GM23338 (cell line): ENCODE data around the gene PKM. TPM values are rescaled to one million over a fixed set of nuclear protein-coding genes. Genes with fewer than 3 reads are reported as not detected.

Experiments used
- ATAC-seq: fragments of 200-7000 bp; cut with Tn5 transposase; 3 replicates; pipeline ENCODE4 v1.9.1; 2020
- DNase-seq: peaks from one replicate; pipeline ENCODE4 v3.0.0-alpha.2; 2015; ENCODE audit warnings: low spot score
- H2AFZ ChIP-seq: fragments of 200-600 bp; sonication (generic); 2 replicates; pipeline ENCODE4 v1.8.0; 2016; ENCODE audit warnings: antibody characterized with exemption, mild to moderate bottlenecking, moderate library complexity
- H3F3A ChIP-seq: fragments of 200-600 bp; sonication (generic); replicated peaks from 2 replicates; pipeline ENCODE4 v1.8.0; 2017; ENCODE audit warnings: antibody characterized with exemption, mixed run types, low read depth
- H3K27ac ChIP-seq: fragments of 200-600 bp; sonication (generic); 2 replicates; pipeline ENCODE4 v1.6.1; 2016; ENCODE audit warnings: low read depth
- H3K27me3 ChIP-seq: fragments of 200-600 bp; sonication (generic); 2 replicates; pipeline ENCODE4 v1.8.0; 2016; ENCODE audit warnings: mild to moderate bottlenecking, mixed run types, moderate library complexity; ENCODE audit not compliant: insufficient read depth
- H3K36me3 ChIP-seq: fragments of 200-600 bp; sonication (generic); 2 replicates; pipeline ENCODE4 v1.8.0; 2016; ENCODE audit warnings: mild to moderate bottlenecking; ENCODE audit not compliant: insufficient read depth
- H3K4me1 ChIP-seq: fragments of 200-600 bp; sonication (generic); 2 replicates; pipeline ENCODE4 v1.8.0; 2016; ENCODE audit warnings: mild to moderate bottlenecking, moderate library complexity; ENCODE audit not compliant: insufficient read depth
- H3K4me2 ChIP-seq: fragments of 200-600 bp; sonication (generic); 2 replicates; pipeline ENCODE4 v1.7.1; 2017; ENCODE audit warnings: mixed run types
- H3K4me3 ChIP-seq: fragments of 200-600 bp; sonication (generic); 2 replicates; pipeline ENCODE4 v1.6.1; 2016; ENCODE audit warnings: mixed run types
- H3K79me2 ChIP-seq: fragments of 200-600 bp; sonication (generic); replicated peaks from 2 replicates; pipeline ENCODE4 v1.8.0; 2017; ENCODE audit warnings: mild to moderate bottlenecking; ENCODE audit not compliant: insufficient read depth
- H3K9me2 ChIP-seq: fragments of 200-600 bp; sonication (generic); 2 replicates; pipeline ENCODE4 v1.8.0; 2017; ENCODE audit not compliant: insufficient read depth
- H4K20me1 ChIP-seq: fragments of 200-600 bp; sonication (generic); replicated peaks from 2 replicates; pipeline ENCODE4 v1.8.0; 2017; ENCODE audit warnings: mild to moderate bottlenecking; ENCODE audit not compliant: insufficient read depth
- H3K27ac Mint-ChIP-seq: 2 replicates; pipeline ENCODE4 v1.8.0; 2020; ENCODE audit warnings: inconsistent platforms, mild to moderate bottlenecking, moderate library complexity, mixed read lengths
- H3K27me3 Mint-ChIP-seq: 3 replicates; pipeline ENCODE4 v1.8.0; 2022; ENCODE audit warnings: low read depth, mild to moderate bottlenecking, moderate library complexity, mixed read lengths, inconsistent platforms; ENCODE audit not compliant: insufficient read depth, poor library complexity
- H3K36me3 Mint-ChIP-seq: 3 replicates; pipeline ENCODE4 v1.8.0; 2021; ENCODE audit warnings: low read depth, mild to moderate bottlenecking, inconsistent platforms, moderate library complexity, mixed read lengths
- H3K4me1 Mint-ChIP-seq: 3 replicates; pipeline ENCODE4 v1.8.0; 2020; ENCODE audit warnings: mild to moderate bottlenecking, inconsistent platforms, mixed read lengths
- H3K4me3 Mint-ChIP-seq: 3 replicates; pipeline ENCODE4 v1.8.0; 2021; ENCODE audit warnings: moderate library complexity, mild to moderate bottlenecking, inconsistent platforms, mixed read lengths
- H3K9me3 Mint-ChIP-seq: 3 replicates; pipeline ENCODE4 v1.8.0; 2020; ENCODE audit warnings: moderate library complexity, mild to moderate bottlenecking, inconsistent platforms, mixed read lengths
- CREB1 ChIP-seq: fragments of 250-450 bp; sonication (Bioruptor Pico); IDR thresholded peaks from 2 replicates; pipeline ENCODE4 v1.5.0; 2020; ENCODE audit warnings: low read depth, mild to moderate bottlenecking, moderate library complexity
- EZH2 ChIP-seq: fragments of 200-600 bp; sonication (generic); IDR thresholded peaks from one replicate; pipeline ENCODE4 v1.8.0; 2017; ENCODE audit warnings: antibody characterized with exemption, mild to moderate bottlenecking, low read depth; ENCODE audit not compliant: unreplicated experiment
- EZH2phosphoT487 ChIP-seq: fragments of 200-600 bp; sonication (generic); IDR thresholded peaks from one replicate; pipeline ENCODE4 v1.8.1; 2018; ENCODE audit warnings: antibody characterized with exemption; ENCODE audit not compliant: unreplicated experiment
- JUNB ChIP-seq: IDR thresholded peaks from one replicate; pipeline ENCODE4 v1.6.1; 2016; ENCODE audit warnings: antibody characterized with exemption; ENCODE audit not compliant: unreplicated experiment
- NANOG ChIP-seq: IDR thresholded peaks from 2 replicates; pipeline ENCODE4 v1.6.1; 2016; ENCODE audit warnings: antibody characterized with exemption, borderline replicate concordance
- POLR2AphosphoS5 ChIP-seq: IDR thresholded peaks from 2 replicates; pipeline ENCODE4 v1.6.1; 2016; ENCODE audit warnings: antibody characterized with exemption, low read depth
- STAT1 ChIP-seq: IDR thresholded peaks from one replicate; pipeline ENCODE4 v1.6.1; 2016; ENCODE audit warnings: antibody characterized with exemption; ENCODE audit not compliant: unreplicated experiment
- ZNF114 ChIP-seq: fragments of 250-450 bp; sonication (Bioruptor Pico); IDR thresholded peaks from 2 replicates; pipeline ENCODE4 v1.5.0; 2020; ENCODE audit warnings: mild to moderate bottlenecking, moderate library complexity
- ZNF331 ChIP-seq: fragments of 250-450 bp; sonication (Bioruptor Pico); IDR thresholded peaks from 2 replicates; pipeline ENCODE4 v1.5.0; 2020; ENCODE audit warnings: low read depth, mild to moderate bottlenecking, moderate library complexity
- polyA plus RNA-seq: library from polyadenylated mRNA; unstranded; fragments of >200 nt; fragmentation: Nextera tagmentation; extraction: Ambion mirVana; gene quantifications from 2 replicates; pipeline ENCODE4 v1.2.1, GENCODE V29; 2016
- total RNA-seq: library from RNA; depleted of rRNA; stranded (reverse); fragments of >200 nt; shearing (Covaris generic); gene quantifications from 2 replicates; pipeline ENCODE4 v1.2.3, GENCODE V29; 2014
- TF ChIP-seq, protein P1 (sequence below): fragments of 250-450 bp; sonication (Bioruptor Pico); IDR thresholded peaks from 2 replicates; pipeline ENCODE4 v1.5.0; 2020; ENCODE audit warnings: mild to moderate bottlenecking, moderate library complexity
- TF ChIP-seq, protein P2 (sequence below): IDR thresholded peaks from one replicate; pipeline ENCODE4 v1.6.1; 2018; ENCODE audit warnings: antibody characterized with exemption; ENCODE audit not compliant: unreplicated experiment
- TF ChIP-seq, protein P3 (sequence below): IDR thresholded peaks from 2 replicates; pipeline ENCODE4 v1.6.1; 2016; ENCODE audit warnings: antibody characterized with exemption
- TF ChIP-seq, protein P4 (sequence below), 2 experiments: fragments of 200-600 bp in 1 of 2; sonication (generic) in 1 of 2; conservative IDR thresholded peaks; 2 replicates each; pipeline versions ENCODE4 v1.5.1 to v1.6.1; 2016 to 2017; ENCODE audit warnings: antibody characterized with exemption in 2 of 2, low read depth in 2 of 2, mild to moderate bottlenecking in 2 of 2, moderate library complexity in 1 of 2

PKM gene
- total and polyA plus RNA-seq, 2 experiments from 2014 or later = 432 to 1,137 TPM

DNA sequence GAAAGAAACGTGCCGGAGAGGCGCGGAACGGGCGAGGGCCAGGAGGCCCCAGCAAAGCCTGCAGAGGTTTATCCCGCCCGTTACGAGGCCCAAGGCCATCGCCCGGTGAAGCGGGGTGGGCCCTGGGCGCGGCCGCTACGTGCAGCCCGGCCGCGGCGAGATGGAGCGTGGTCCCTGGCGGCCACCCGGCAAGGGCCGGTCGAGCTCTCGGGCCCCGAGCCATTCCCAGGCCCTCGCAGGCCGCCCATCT lies 1.1 kb downstream of the PKM start:
- H3K9me3 Mint-ChIP-seq = 0 out of 3 replicates have a peak, but pooled peaks cover 2% of the 10 kb centered on the region
- H3K36me3 Mint-ChIP-seq = peaks cover 23% of the 10 kb centered on the region
- H3K36me3 ChIP-seq = peaks cover 11% of the 10 kb centered on the region; the same call in 1 of the 2 replicates
- H3F3A ChIP-seq = peaks cover 20% of the 10 kb centered on the region
- peak overlapping the region; percentile 99 for H3K4me3 ChIP-seq
- H3K27ac ChIP-seq = no peak overlapping the region
- no peak overlapping the region; the same call in 1 of the 2 replicates for H3K27ac Mint-ChIP-seq
- TF ChIP-seq, protein P1, sequence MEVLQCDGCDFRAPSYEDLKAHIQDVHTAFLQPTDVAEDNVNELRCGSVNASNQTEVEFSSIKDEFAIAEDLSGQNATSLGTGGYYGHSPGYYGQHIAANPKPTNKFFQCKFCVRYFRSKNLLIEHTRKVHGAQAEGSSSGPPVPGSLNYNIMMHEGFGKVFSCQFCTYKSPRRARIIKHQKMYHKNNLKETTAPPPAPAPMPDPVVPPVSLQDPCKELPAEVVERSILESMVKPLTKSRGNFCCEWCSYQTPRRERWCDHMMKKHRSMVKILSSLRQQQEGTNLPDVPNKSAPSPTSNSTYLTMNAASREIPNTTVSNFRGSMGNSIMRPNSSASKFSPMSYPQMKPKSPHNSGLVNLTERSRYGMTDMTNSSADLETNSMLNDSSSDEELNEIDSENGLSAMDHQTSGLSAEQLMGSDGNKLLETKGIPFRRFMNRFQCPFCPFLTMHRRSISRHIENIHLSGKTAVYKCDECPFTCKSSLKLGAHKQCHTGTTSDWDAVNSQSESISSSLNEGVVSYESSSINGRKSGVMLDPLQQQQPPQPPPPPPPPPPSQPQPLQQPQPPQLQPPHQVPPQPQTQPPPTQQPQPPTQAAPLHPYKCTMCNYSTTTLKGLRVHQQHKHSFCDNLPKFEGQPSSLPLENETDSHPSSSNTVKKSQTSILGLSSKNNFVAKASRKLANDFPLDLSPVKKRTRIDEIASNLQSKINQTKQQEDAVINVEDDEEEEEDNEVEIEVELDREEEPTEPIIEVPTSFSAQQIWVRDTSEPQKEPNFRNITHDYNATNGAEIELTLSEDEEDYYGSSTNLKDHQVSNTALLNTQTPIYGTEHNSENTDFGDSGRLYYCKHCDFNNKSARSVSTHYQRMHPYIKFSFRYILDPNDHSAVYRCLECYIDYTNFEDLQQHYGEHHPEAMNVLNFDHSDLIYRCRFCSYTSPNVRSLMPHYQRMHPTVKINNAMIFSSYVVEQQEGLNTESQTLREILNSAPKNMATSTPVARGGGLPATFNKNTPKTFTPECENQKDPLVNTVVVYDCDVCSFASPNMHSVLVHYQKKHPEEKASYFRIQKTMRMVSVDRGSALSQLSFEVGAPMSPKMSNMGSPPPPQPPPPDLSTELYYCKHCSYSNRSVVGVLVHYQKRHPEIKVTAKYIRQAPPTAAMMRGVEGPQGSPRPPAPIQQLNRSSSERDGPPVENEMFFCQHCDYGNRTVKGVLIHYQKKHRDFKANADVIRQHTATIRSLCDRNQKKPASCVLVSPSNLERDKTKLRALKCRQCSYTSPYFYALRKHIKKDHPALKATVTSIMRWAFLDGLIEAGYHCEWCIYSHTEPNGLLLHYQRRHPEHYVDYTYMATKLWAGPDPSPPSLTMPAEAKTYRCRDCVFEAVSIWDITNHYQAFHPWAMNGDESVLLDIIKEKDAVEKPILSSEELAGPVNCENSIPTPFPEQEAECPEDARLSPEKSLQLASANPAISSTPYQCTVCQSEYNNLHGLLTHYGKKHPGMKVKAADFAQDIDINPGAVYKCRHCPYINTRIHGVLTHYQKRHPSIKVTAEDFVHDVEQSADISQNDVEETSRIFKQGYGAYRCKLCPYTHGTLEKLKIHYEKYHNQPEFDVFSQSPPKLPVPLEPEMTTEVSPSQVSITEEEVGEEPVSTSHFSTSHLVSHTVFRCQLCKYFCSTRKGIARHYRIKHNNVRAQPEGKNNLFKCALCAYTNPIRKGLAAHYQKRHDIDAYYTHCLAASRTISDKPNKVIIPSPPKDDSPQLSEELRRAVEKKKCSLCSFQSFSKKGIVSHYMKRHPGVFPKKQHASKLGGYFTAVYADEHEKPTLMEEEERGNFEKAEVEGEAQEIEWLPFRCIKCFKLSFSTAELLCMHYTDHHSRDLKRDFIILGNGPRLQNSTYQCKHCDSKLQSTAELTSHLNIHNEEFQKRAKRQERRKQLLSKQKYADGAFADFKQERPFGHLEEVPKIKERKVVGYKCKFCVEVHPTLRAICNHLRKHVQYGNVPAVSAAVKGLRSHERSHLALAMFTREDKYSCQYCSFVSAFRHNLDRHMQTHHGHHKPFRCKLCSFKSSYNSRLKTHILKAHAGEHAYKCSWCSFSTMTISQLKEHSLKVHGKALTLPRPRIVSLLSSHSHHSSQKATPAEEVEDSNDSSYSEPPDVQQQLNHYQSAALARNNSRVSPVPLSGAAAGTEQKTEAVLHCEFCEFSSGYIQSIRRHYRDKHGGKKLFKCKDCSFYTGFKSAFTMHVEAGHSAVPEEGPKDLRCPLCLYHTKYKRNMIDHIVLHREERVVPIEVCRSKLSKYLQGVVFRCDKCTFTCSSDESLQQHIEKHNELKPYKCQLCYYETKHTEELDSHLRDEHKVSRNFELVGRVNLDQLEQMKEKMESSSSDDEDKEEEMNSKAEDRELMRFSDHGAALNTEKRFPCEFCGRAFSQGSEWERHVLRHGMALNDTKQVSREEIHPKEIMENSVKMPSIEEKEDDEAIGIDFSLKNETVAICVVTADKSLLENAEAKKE = no peak
- TF ChIP-seq CREB1 (CRISPR knock-in tag) (no peak), ZNF114 (CRISPR knock-in tag) (no peak), POLR2AphosphoS5 (no peak), EZH2phosphoT487 (no peak), NANOG (no peak), ZNF331 (CRISPR knock-in tag) (no peak), EZH2 (no peak), JUNB (no peak), STAT1 (no peak)
- TF ChIP-seq, protein P2, sequence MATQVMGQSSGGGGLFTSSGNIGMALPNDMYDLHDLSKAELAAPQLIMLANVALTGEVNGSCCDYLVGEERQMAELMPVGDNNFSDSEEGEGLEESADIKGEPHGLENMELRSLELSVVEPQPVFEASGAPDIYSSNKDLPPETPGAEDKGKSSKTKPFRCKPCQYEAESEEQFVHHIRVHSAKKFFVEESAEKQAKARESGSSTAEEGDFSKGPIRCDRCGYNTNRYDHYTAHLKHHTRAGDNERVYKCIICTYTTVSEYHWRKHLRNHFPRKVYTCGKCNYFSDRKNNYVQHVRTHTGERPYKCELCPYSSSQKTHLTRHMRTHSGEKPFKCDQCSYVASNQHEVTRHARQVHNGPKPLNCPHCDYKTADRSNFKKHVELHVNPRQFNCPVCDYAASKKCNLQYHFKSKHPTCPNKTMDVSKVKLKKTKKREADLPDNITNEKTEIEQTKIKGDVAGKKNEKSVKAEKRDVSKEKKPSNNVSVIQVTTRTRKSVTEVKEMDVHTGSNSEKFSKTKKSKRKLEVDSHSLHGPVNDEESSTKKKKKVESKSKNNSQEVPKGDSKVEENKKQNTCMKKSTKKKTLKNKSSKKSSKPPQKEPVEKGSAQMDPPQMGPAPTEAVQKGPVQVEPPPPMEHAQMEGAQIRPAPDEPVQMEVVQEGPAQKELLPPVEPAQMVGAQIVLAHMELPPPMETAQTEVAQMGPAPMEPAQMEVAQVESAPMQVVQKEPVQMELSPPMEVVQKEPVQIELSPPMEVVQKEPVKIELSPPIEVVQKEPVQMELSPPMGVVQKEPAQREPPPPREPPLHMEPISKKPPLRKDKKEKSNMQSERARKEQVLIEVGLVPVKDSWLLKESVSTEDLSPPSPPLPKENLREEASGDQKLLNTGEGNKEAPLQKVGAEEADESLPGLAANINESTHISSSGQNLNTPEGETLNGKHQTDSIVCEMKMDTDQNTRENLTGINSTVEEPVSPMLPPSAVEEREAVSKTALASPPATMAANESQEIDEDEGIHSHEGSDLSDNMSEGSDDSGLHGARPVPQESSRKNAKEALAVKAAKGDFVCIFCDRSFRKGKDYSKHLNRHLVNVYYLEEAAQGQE = no peak
- TF ChIP-seq, protein P3, sequence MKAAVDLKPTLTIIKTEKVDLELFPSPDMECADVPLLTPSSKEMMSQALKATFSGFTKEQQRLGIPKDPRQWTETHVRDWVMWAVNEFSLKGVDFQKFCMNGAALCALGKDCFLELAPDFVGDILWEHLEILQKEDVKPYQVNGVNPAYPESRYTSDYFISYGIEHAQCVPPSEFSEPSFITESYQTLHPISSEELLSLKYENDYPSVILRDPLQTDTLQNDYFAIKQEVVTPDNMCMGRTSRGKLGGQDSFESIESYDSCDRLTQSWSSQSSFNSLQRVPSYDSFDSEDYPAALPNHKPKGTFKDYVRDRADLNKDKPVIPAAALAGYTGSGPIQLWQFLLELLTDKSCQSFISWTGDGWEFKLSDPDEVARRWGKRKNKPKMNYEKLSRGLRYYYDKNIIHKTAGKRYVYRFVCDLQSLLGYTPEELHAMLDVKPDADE = no peak
- TF ChIP-seq, protein P4, sequence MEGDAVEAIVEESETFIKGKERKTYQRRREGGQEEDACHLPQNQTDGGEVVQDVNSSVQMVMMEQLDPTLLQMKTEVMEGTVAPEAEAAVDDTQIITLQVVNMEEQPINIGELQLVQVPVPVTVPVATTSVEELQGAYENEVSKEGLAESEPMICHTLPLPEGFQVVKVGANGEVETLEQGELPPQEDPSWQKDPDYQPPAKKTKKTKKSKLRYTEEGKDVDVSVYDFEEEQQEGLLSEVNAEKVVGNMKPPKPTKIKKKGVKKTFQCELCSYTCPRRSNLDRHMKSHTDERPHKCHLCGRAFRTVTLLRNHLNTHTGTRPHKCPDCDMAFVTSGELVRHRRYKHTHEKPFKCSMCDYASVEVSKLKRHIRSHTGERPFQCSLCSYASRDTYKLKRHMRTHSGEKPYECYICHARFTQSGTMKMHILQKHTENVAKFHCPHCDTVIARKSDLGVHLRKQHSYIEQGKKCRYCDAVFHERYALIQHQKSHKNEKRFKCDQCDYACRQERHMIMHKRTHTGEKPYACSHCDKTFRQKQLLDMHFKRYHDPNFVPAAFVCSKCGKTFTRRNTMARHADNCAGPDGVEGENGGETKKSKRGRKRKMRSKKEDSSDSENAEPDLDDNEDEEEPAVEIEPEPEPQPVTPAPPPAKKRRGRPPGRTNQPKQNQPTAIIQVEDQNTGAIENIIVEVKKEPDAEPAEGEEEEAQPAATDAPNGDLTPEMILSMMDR (conservative IDR thresholded peaks at IDR 0.05; ENCODE audit: low read depth in 2 of 2) = no peak
- H3K4me3 Mint-ChIP-seq = peak overlapping the region; percentile 98
- H3K4me1 ChIP-seq = peaks cover 52% of the 10 kb centered on the region
- peaks cover 39% of the 10 kb centered on the region for H3K27me3 Mint-ChIP-seq
- H3K4me1 Mint-ChIP-seq = peaks cover 50% of the 10 kb centered on the region
- H3K9me2 ChIP-seq = no peaks in the 10 kb centered on the region
- H3K79me2 ChIP-seq = peaks cover 60% of the 10 kb centered on the region
- peak overlapping the region; percentile 97 for H3K4me2 ChIP-seq
- no peak for ATAC-seq
- H3K27me3 ChIP-seq = no peaks in the 10 kb centered on the region
- peaks cover 46% of the 10 kb centered on the region for H4K20me1 ChIP-seq
- no peak overlapping the region for H2AFZ ChIP-seq
- DNase-seq = no peak
